Kasumi-1 (cell line): ENCODE results near the gene RBM33.

Source experiments
- DNase-seq, 2 experiments: peaks; one replicate each; lab custom pipeline; 2025; lab: John Stamatoyannopoulos, UW

The RBM33 gene

GRCh38 chr7:155724327-155725005 is 80.0 kb downstream of the RBM33 start:
- peak; percentile 4 to 15 for DNase-seq

DNA sequence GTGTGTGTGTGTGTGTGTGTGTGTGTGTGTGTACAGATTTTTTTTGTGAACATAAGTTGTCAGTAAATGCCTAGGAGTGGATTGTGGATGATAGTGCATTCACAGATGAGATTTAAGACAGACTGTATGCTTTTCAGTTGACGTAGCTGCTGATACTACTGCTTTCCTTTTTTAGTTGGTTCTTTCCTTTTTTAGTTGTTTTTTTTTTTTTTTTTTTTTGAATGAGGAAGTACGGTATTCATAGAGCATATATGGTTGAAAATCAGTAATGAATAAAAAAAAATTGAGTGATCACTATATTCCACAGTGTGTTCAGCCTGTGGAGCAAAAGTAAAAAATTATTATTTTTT is 80.5 kb downstream of the RBM33 start:
- DNase-seq = no peak

GRCh38 chr7:155727616-155728015 is 83.2 kb downstream of the RBM33 start:
- no peak for DNase-seq

GRCh38 chr7:155728116-155728515 is 83.7 kb downstream of the RBM33 start:
- DNase-seq = no peak

DNA sequence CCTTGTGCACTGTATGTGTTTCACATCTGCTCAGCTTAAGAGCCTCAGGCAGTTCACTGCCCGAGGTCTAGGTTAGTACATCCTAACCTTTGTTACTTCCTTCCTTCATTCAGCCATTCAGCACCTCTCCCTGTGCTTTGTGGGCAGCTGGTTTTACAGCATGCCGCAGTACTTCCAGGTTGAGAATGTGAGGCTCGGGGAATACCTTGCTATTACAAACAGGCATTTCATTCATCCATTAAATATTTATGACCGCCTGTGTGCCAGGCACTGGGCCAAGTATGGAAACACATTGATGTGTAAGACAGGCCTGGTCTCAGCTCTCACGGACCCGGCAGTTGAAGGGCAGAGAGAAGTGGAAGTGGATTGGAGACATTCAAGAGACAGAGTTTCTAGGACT is 85.4 kb downstream of the RBM33 start:
- DNase-seq = no peak

DNA sequence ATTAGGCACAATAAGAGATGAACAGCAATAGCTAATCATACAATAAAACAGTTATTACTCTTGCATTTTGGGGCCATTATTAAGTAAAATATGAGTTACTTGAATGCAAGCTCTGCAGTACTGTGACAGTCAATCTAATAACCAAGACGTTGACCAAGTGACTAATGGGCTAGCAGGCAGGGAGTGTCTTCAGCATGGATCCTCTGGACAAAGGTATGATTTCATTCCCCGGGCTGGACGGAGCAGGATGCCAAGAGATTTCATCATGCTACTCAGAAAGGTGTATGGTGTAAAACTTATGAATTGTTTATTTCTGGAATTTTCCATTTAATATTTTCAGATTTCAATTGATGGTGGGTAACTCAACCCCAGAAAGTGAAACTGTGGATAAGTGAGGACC is 86.9 kb downstream of the RBM33 start:
- DNase-seq = no peak

DNA sequence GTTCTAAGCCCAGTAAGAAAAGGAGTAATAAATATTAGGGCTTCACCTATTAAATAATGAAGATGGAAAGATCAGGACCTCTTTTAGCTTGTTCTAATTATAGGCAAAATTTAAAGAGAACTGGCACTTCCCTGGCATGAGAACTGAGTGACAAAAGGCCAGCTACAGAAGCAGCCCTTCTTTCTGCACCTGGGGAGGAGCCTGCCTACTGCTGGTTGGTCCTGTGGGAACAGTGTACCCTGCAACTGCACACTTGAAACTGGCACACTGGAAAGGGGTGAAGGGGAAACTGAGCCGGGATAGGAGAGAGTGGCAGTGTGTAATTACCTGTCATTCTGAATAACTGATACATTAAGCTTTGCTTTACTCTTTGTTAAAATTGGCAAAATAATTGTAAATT is 87.4 kb downstream of the RBM33 start:
- DNase-seq = no peak

DNA sequence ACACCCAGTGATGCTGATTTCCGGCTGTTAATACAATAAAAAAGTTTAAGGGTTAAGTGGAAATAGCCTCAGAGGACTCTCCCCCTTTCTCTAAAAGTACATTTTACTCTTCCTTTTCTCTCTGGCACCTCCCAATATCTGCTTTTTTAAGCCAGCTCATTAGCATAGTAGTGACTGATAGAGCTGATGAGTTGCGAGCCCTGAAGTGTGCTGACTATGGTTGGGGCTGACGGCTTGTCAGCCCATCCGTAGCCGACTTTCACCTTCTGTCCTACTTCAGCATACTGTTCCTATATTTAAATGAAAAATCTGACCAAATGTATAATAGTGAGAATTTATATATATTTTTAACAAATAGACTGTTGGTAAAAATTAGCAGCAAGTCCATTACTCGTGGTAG is 87.8 kb downstream of the RBM33 start:
- DNase-seq = no peak

DNA sequence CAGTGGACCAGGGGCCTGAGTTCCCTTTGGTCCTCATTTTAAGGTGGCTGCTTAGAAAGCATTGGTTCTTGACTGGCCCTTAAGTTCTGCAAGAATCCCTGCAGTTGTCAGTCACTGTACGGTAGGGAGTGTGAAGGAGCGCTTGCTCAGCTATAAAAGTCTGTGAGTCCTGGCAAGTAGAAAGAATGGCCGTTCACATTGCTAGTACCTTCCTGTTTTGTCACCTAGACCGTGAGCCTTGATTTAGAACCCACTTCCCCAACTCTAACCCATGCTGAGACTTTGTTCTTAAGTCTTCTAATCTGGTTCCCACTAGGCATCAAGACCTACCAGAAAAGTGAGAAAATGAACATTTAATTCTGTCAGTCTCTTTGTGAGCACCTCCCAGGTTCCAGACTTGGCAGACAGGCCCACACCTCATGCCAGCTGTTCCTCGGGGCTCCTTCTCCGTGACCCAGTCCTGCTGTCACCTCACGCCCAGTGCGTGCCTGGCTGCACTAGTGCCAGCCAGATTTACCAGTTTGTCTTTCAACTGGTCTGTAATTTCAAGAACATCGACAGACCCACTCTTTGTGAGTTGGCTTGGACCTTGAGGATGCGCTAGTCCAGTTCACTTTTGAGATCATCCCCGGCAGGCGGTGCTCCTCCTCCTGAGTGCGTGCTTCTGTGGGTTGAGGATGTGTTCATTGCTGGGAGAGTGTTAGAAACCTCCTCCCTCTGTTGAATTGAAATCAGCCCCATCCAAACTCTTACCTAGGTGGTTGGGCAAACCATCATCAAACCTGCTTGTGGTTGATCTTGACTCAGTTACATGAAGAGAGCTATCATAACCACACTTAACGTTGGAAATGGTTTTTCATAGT is 89.4 kb downstream of the RBM33 start:
- DNase-seq = peak in 1 of 2 experiments; percentile 28

GRCh38 chr7:155734445-155734809 is 90.0 kb downstream of the RBM33 start:
- no peak for DNase-seq

- no peak for DNase-seq
Measured at GRCh38 chr7:155735442-155736115, 91.1 kb downstream of the RBM33 start.

- no peak for DNase-seq
Measured at GRCh38 chr7:155737590-155737989, 93.1 kb downstream of the RBM33 start.

DNA sequence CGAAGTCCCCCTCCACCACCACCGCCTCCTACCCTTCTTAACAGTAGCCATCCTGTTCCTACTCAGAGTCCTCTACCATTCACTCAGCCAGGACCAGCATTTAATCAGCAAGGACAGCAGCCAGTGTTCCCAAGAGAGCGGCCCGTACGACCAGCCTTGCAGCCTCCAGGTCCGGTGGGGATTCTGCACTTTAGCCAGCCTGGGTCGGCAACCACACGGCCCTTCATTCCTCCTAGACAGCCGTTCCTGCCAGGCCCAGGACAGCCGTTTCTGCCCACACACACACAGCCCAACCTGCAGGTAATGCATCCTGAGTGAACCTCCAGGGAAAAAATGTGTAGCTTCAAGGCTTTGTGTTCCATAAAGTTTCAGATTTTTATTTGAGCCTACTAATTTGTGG is 93.6 kb downstream of the RBM33 start:
- DNase-seq = no peak

- peak; percentile 75 to 86 for DNase-seq
Measured at GRCh38 chr7:155738652-155739537, 94.4 kb downstream of the RBM33 start.

- no peak for DNase-seq
Measured at GRCh38 chr7:155739538-155740143, 95.2 kb downstream of the RBM33 start.

DNA sequence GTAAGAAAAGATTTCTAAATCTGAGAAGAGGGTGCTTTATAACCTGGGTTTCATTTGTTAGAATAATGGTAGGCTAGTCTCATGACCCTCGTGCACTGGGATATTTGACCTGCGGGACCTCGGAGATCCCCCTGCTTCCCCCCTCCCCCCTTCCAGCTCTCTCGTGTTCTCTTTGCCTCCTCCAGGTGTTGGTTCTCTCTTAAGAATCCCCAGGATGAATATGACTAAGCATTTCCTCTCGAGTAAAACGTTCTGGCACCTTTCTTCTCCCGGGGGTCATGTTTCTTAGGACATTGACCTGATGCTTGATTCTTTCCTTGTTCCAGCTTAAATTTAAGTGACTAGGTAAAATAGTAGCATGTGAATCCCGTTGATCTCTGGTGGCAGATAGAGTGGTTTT is 96.6 kb downstream of the RBM33 start:
- DNase-seq = no peak

DNA sequence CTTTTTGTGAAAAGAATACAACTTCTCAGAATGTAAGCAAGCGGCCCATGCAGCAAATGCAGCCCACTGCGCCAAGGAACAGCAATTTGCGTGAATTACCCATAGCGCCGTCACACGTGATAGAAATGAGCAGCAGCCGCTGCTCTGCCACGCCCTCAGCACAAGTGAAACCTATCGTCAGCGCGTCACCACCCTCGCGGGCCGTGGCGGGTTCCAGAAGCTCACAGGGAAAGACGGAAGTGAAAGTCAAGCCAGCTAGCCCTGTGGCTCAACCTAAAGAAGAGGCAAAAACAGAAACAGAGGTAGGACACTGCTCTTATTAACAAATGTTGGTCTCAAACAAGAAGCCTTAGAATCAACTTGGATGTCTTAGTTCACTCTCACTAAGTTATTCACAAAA is 97.3 kb downstream of the RBM33 start:
- no peak for DNase-seq

GRCh38 chr7:155743177-155743576 is 98.7 kb downstream of the RBM33 start:
- DNase-seq = peak; percentile 29 to 50

DNA sequence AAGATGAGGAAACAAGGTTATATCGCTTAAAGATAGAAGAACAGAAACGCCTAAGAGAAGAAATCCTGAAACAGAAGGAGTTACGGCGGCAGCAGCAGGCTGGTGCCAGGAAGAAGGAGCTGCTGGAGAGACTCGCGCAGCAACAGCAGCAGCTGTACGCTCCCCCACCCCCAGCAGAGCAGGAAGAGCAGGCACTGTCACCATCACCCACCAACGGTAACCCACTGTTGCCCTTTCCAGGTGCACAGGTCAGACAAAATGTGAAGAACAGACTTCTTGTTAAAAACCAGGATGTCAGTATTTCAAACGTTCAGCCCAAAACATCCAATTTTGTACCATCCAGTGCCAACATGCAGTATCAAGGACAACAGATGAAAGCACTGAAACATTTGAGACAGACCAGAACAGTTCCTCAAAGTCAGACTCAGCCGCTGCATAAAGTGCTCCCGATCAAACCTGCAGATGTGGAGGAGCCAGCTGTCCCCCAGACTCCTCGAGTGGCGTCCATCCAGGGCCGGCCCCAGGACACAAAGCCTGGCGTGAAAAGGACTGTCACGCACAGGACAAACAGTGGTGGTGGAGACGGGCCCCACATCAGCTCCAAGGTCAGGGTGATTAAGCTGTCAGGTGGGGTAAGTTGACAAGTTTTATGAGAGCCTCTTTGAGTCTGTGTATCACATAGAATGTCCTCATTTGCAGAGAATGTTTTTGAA is 100.7 kb downstream of the RBM33 start:
- no peak for DNase-seq

GRCh38 chr7:155745737-155746136 is 101.3 kb downstream of the RBM33 start:
- DNase-seq = no peak

- DNase-seq = no peak
Measured at GRCh38 chr7:155746188-155746587, 101.7 kb downstream of the RBM33 start.
